Type B pancreatic cell (in vitro differentiated cells): ENCODE measurements around the gene SDK1. TPM values are rescaled to one million over a fixed set of nuclear protein-coding genes. Genes with fewer than 3 reads are reported as not detected.

Experiments used
- DNase-seq: peaks from one replicate; pipeline ENCODE4 v3.0.0; 2021; ENCODE audit warnings: mixed read lengths; ENCODE audit not compliant: unreplicated experiment; ENCODE audit errors: extremely low spot score
- H3K27ac Mint-ChIP-seq: 2 replicates; pipeline ENCODE4 v1.8.0; 2021; ENCODE audit warnings: mild to moderate bottlenecking, mixed read lengths
- H3K27me3 Mint-ChIP-seq: 2 replicates; pipeline ENCODE4 v1.8.0; 2021; ENCODE audit warnings: mixed read lengths
- H3K36me3 Mint-ChIP-seq: 2 replicates; pipeline ENCODE4 v1.8.0; 2021; ENCODE audit warnings: mixed read lengths
- H3K4me1 Mint-ChIP-seq: one replicate; pipeline ENCODE4 v1.8.0; 2021; ENCODE audit warnings: mixed read lengths; ENCODE audit not compliant: unreplicated experiment
- H3K4me3 Mint-ChIP-seq: 2 replicates; pipeline ENCODE4 v1.8.0; 2021; ENCODE audit warnings: mild to moderate bottlenecking, mixed read lengths
- H3K9me3 Mint-ChIP-seq: 2 replicates; pipeline ENCODE4 v1.8.0; 2021; ENCODE audit warnings: mixed read lengths
- total RNA-seq: library from RNA; stranded (reverse); gene quantifications from 2 replicates; pipeline ENCODE4 v1.2.1, GENCODE V29; 2021; ENCODE audit warnings: low replicate concordance
- TF ChIP-seq, protein P1 (sequence below): fragments of 200-600 bp; sonication (generic); conservative IDR thresholded peaks from 2 replicates; pipeline ENCODE4 v1.5.0; 2021; ENCODE audit warnings: antibody characterized with exemption, mild to moderate bottlenecking

The SDK1 gene
- total RNA-seq, 1 donor from 2014 or later = 26.1 TPM

DNA sequence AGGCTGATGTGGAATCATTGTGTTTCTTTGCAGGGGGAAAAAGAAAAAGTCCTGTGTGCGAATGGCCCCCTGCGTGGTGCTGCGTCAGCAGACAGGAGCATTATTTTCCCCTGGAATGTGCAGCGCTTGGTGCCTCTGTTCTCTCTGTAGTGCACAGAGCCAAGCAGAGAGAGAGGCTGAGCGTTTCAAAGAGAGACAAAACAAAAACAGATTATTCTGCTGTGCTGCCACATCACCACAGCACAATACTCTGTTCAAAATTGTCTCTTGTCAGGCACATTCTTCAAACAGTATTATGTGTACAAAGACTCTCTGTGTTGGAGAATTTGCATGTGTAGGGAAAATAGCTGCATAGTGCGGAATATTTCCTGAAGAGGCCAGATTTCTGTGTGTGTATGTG lies 609.0 kb downstream of the SDK1 start:
- no peak for DNase-seq
- Mint-ChIP-seq H3K4me1 (peaks cover 27% of the 10 kb centered on the region), H3K27me3 (no peaks in the 10 kb centered on the region), H3K36me3 (no peaks in the 10 kb centered on the region), H3K9me3 (no peaks in the 10 kb centered on the region), H3K4me3 (no peak overlapping the region), H3K27ac (peak overlapping the region; percentile 46)
- TF ChIP-seq, protein P1, sequence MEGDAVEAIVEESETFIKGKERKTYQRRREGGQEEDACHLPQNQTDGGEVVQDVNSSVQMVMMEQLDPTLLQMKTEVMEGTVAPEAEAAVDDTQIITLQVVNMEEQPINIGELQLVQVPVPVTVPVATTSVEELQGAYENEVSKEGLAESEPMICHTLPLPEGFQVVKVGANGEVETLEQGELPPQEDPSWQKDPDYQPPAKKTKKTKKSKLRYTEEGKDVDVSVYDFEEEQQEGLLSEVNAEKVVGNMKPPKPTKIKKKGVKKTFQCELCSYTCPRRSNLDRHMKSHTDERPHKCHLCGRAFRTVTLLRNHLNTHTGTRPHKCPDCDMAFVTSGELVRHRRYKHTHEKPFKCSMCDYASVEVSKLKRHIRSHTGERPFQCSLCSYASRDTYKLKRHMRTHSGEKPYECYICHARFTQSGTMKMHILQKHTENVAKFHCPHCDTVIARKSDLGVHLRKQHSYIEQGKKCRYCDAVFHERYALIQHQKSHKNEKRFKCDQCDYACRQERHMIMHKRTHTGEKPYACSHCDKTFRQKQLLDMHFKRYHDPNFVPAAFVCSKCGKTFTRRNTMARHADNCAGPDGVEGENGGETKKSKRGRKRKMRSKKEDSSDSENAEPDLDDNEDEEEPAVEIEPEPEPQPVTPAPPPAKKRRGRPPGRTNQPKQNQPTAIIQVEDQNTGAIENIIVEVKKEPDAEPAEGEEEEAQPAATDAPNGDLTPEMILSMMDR = no peak

DNA sequence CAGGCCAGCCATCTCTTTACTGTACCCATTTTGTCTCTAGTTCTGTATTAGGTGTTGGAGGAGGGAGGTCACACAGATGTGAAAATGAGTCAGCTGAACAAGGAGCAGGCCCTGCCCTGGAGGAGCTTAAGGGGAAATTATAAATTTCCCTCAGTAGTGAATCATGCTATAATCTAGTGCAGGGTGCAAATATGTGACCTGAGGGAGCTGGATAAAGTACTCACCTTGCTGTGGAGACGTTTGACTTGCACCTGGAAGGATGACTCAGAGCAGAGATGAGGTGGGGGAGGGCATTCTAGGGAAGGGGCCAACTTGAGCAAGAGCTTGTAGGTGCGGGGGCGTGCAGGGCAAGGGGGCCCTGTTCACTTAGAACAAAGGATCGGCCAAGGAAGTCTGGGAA lies 610.6 kb downstream of the SDK1 start:
- H3K4me1 Mint-ChIP-seq = peaks cover 27% of the 10 kb centered on the region
- no peak for DNase-seq
- TF ChIP-seq, protein P1 = no peak
- no peaks in the 10 kb centered on the region for H3K36me3 Mint-ChIP-seq
- H3K27me3 Mint-ChIP-seq = no peaks in the 10 kb centered on the region
- no peak overlapping the region for H3K4me3 Mint-ChIP-seq
- no peaks in the 10 kb centered on the region for H3K9me3 Mint-ChIP-seq
- H3K27ac Mint-ChIP-seq = no peak overlapping the region

DNA sequence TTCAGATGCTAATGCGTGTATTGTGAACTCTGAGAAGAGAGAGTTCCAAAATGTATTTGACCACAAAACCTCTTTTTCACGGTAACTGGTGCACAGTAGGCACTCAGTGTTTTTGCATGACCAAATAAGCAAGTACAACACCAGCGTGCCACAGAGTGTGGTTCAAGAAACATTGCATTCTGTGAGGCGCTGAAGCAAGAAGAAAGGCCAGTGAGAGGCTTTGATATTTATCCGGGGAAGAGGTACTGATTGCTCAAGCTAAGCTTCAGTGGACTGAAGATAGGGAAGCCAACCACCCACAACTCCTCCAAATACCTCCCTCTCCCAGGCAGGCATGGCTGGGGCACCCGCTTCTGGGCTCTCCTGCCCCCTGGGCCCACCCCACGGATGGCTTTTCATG lies 611.2 kb downstream of the SDK1 start:
- H3K4me3 Mint-ChIP-seq = no peak overlapping the region
- H3K36me3 Mint-ChIP-seq = no peaks in the 10 kb centered on the region
- TF ChIP-seq, protein P1 = no peak
- no peaks in the 10 kb centered on the region for H3K9me3 Mint-ChIP-seq
- H3K27ac Mint-ChIP-seq = no peak overlapping the region
- no peak for DNase-seq
- H3K27me3 Mint-ChIP-seq = no peaks in the 10 kb centered on the region
- peaks cover 27% of the 10 kb centered on the region for H3K4me1 Mint-ChIP-seq

GRCh38 chr7:3914051-3914775 lies 613.2 kb downstream of the SDK1 start:
- no peak for DNase-seq
- H3K36me3 Mint-ChIP-seq = no peaks in the 10 kb centered on the region
- TF ChIP-seq, protein P1 = no peak
- no peak overlapping the region for H3K4me3 Mint-ChIP-seq
- H3K4me1 Mint-ChIP-seq = peaks cover 30% of the 10 kb centered on the region
- H3K9me3 Mint-ChIP-seq = no peaks in the 10 kb centered on the region
- H3K27ac Mint-ChIP-seq = no peak overlapping the region
- no peaks in the 10 kb centered on the region for H3K27me3 Mint-ChIP-seq

- H3K27me3 Mint-ChIP-seq = no peaks in the 10 kb centered on the region
- peaks cover 31% of the 10 kb centered on the region for H3K4me1 Mint-ChIP-seq
- H3K9me3 Mint-ChIP-seq = no peaks in the 10 kb centered on the region
- H3K27ac Mint-ChIP-seq = no peak overlapping the region
- TF ChIP-seq, protein P1 = no peak
- no peak overlapping the region for H3K4me3 Mint-ChIP-seq
- no peak for DNase-seq
- no peaks in the 10 kb centered on the region for H3K36me3 Mint-ChIP-seq
Observed at GRCh38 chr7:3915337-3915878, 614.4 kb downstream of the SDK1 start.
